ENCODE measurements around the gene ATG7.

DNA sequence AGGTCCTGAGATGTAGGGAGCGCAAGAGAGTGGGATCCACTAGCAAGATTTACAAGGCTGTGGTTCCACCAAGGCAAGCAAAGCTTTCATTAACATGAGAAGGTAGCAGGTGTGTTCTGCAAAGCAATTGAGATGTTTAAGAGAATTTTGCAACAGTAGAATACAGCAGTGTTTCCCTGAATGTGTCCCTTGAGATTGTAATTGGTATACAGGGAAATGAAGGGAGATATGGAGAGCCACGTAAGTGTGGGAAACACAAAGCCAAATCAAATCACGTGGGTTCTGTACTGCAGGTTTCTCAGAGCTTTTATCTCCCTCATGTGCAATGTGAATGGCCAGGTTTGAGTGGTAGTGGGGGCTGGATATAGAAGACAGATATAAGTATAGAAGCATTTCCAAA lies 67.3 kb downstream of the ATG7 start:
- TF ChIP-seq, protein P1, sequence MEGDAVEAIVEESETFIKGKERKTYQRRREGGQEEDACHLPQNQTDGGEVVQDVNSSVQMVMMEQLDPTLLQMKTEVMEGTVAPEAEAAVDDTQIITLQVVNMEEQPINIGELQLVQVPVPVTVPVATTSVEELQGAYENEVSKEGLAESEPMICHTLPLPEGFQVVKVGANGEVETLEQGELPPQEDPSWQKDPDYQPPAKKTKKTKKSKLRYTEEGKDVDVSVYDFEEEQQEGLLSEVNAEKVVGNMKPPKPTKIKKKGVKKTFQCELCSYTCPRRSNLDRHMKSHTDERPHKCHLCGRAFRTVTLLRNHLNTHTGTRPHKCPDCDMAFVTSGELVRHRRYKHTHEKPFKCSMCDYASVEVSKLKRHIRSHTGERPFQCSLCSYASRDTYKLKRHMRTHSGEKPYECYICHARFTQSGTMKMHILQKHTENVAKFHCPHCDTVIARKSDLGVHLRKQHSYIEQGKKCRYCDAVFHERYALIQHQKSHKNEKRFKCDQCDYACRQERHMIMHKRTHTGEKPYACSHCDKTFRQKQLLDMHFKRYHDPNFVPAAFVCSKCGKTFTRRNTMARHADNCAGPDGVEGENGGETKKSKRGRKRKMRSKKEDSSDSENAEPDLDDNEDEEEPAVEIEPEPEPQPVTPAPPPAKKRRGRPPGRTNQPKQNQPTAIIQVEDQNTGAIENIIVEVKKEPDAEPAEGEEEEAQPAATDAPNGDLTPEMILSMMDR (IDR thresholded peaks at IDR 0.05): no peak
- TF ChIP-seq EZH2 (IDR thresholded peaks at IDR 0.05): no peak

Data from neural progenitor cell (in vitro differentiated cells).